KMS-11 (cell line): ENCODE results near the gene AIF1.
"Not testable (repeated sequence)": the region's sequence is repeated elsewhere in the genome, so short reads cannot be mapped to it uniquely, and the experiment has no call there.

Experiments
- H2AFZ ChIP-seq: fragments of 200-600 bp; sonication (generic); 2 replicates; pipeline ENCODE4 v1.6.1; 2016; ENCODE audit warnings: antibody characterized with exemption, mixed run types, low read depth
- H3K27ac ChIP-seq: fragments of 200-600 bp; sonication (generic); 2 replicates; pipeline ENCODE4 v1.6.1; 2016; ENCODE audit warnings: mild to moderate bottlenecking, mixed run types
- H3K27me3 ChIP-seq: fragments of 200-600 bp; sonication (generic); 2 replicates; pipeline ENCODE4 v1.6.1; 2017; ENCODE audit warnings: mild to moderate bottlenecking, low read depth, mixed run types, moderate library complexity; ENCODE audit not compliant: insufficient read depth
- H3K36me3 ChIP-seq: fragments of 200-600 bp; sonication (generic); 2 replicates; pipeline ENCODE4 v1.6.1; 2017; ENCODE audit warnings: mild to moderate bottlenecking, mixed run types; ENCODE audit not compliant: insufficient read depth
- H3K4me1 ChIP-seq: fragments of 200-600 bp; sonication (generic); 2 replicates; pipeline ENCODE4 v1.6.1; 2016; ENCODE audit warnings: mild to moderate bottlenecking, low read depth, mixed run types; ENCODE audit not compliant: poor library complexity, severe bottlenecking
- H3K4me2 ChIP-seq: fragments of 200-600 bp; sonication (generic); 2 replicates; pipeline ENCODE4 v1.7.0; 2016; ENCODE audit warnings: mild to moderate bottlenecking, mixed run types
- H3K4me3 ChIP-seq: fragments of 200-600 bp; sonication (generic); IDR thresholded peaks from 2 replicates; pipeline ENCODE4 v1.6.1; 2017; ENCODE audit warnings: low read depth, low read length, mixed read lengths; ENCODE audit not compliant: insufficient read depth
- H3K79me2 ChIP-seq: fragments of 200-600 bp; sonication (generic); 2 replicates; pipeline ENCODE4 v1.6.1; 2016; ENCODE audit warnings: low read depth, mixed run types; ENCODE audit not compliant: insufficient read depth
- H3K9ac ChIP-seq: fragments of 200-600 bp; sonication (generic); 2 replicates; pipeline ENCODE4 v1.6.1; 2016; ENCODE audit warnings: mild to moderate bottlenecking, mixed run types
- H4K20me1 ChIP-seq: fragments of 200-600 bp; sonication (generic); 2 replicates; pipeline ENCODE4 v1.6.1; 2016; ENCODE audit warnings: mild to moderate bottlenecking, mixed run types; ENCODE audit not compliant: insufficient read depth
- TF ChIP-seq, protein P1 (sequence below): fragments of 200-600 bp; sonication (generic); conservative IDR thresholded peaks from 2 replicates; pipeline ENCODE4 v1.6.1; 2017; ENCODE audit warnings: low read depth, mild to moderate bottlenecking, antibody characterized with exemption, low read length, moderate library complexity, mixed read lengths

AIF1 gene

GRCh38 chr6:31586599-31587281 is 28.3 kb upstream of the AIF1 start:
- no peak overlapping the region for H3K4me3 ChIP-seq
- H3K4me1 ChIP-seq, result peaks cover 20% of the 10 kb centered on the region
- TF ChIP-seq, protein P1, sequence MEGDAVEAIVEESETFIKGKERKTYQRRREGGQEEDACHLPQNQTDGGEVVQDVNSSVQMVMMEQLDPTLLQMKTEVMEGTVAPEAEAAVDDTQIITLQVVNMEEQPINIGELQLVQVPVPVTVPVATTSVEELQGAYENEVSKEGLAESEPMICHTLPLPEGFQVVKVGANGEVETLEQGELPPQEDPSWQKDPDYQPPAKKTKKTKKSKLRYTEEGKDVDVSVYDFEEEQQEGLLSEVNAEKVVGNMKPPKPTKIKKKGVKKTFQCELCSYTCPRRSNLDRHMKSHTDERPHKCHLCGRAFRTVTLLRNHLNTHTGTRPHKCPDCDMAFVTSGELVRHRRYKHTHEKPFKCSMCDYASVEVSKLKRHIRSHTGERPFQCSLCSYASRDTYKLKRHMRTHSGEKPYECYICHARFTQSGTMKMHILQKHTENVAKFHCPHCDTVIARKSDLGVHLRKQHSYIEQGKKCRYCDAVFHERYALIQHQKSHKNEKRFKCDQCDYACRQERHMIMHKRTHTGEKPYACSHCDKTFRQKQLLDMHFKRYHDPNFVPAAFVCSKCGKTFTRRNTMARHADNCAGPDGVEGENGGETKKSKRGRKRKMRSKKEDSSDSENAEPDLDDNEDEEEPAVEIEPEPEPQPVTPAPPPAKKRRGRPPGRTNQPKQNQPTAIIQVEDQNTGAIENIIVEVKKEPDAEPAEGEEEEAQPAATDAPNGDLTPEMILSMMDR, result no peak
- H3K79me2 ChIP-seq, result no peaks in the 10 kb centered on the region
- H3K36me3 ChIP-seq, result no peaks in the 10 kb centered on the region
- H3K27ac ChIP-seq, result no peak overlapping the region
- no peak overlapping the region for H3K9ac ChIP-seq
- H3K4me2 ChIP-seq, result no peak overlapping the region
- peaks cover 5% of the 10 kb centered on the region; the same call in 1 of the 2 replicates for H3K27me3 ChIP-seq
- no peak overlapping the region for H2AFZ ChIP-seq
- no peaks in the 10 kb centered on the region for H4K20me1 ChIP-seq

DNA sequence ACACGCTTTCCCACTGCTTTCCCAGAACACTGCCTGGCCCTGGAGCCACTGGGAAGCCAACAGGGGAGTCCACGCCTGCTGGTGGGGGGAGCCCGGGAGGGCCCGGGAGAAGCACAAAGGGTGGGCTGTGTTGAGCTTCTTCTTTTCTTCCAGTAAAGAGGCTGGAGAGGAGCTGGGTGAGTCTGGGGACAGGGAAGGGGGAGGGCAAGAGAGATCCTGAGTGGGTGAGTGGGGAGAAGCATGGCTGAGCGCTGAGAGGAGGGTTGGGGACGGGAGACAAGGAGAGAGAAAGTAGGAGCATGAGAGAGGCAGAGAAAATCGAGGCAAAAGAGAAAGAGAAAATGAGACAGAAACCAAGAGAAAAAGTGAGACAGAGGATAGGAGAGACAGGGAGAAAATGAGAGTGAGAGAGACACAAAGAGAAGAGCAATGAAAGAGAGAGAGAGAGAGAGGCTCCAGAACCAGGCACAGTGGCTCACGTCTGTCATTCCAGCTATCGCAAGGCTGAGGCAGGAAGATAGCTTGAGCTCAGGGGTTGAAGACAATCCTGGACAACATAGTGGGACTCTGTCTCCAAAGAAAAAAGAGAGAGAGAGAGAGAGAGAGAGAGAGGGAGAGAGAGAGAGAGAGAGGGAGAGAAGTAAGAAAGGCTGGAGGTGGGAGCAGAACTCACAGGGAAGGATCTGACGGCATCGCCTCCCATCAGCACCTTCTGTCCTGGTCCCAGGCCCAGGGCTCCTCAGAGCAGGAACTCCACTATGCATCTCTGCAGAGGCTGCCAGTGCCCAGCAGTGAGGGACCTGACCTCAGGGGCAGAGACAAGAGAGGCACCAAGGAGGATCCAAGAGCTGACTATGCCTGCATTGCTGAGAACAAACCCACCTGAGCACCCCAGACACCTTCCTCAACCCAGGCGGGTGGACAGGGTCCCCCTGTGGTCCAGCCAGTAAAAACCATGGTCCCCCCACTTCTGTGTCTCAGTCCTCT is 26.9 kb upstream of the AIF1 start:
- Histone ChIP-seq H3K79me2 (no peaks in the 10 kb centered on the region), H3K36me3 (no peaks in the 10 kb centered on the region), H2AFZ (no peak overlapping the region), H3K27me3 (peaks cover 5% of the 10 kb centered on the region; the same call in 1 of the 2 replicates), H3K4me2 (no peak overlapping the region), H3K9ac (no peak overlapping the region), H3K27ac (no peak overlapping the region), H4K20me1 (no peaks in the 10 kb centered on the region), H3K4me3 (no peak overlapping the region), H3K4me1 (peaks cover 7% of the 10 kb centered on the region)
- TF ChIP-seq, protein P1, result no peak

- H3K4me3 ChIP-seq, result no peak overlapping the region
- no peaks in the 10 kb centered on the region for H3K79me2 ChIP-seq
- no peak overlapping the region for H3K27ac ChIP-seq
- no peaks in the 10 kb centered on the region for H3K36me3 ChIP-seq
- no peak overlapping the region for H3K4me2 ChIP-seq
- H3K27me3 ChIP-seq, result peaks cover 5% of the 10 kb centered on the region; the same call in 1 of the 2 replicates
- no peak overlapping the region for H3K9ac ChIP-seq
- peaks cover 7% of the 10 kb centered on the region for H3K4me1 ChIP-seq
- no peak overlapping the region for H2AFZ ChIP-seq
- no peaks in the 10 kb centered on the region for H4K20me1 ChIP-seq
- TF ChIP-seq, protein P1, result no peak
These were observed 26.0 kb upstream of the AIF1 start for GRCh38 chr6:31588871-31589650.

DNA sequence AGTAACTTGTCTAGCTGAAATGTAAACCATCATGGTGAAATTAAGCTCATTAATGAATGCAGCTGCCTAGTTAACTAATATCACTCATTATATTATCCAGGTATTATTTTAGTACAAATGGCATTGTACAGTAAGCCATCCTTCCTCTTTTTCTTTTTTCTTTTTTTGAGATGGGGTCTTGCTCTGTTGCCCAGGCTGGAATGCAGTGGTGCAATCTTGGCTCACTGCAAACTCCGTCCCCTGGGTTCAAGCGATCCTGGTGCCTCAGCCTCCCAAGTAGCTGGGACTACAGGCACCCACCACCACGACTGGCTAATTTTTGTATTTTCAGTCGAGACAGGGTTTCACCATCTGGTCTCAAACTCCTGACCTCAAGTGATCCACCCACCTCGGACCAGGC is 24.3 kb upstream of the AIF1 start:
- H3K36me3 ChIP-seq, H4K20me1 ChIP-seq, H3K27me3 ChIP-seq, H3K27ac ChIP-seq, H3K4me1 ChIP-seq, H2AFZ ChIP-seq, H3K79me2 ChIP-seq, H3K4me3 ChIP-seq, H3K9ac ChIP-seq, H3K4me2 ChIP-seq: not testable (repeated sequence)
